Stimulated activated CD8-positive, alpha-beta memory T cell treated with anti-CD3 and anti-CD28 coated beads, Interleukin-12 subunit alpha, Interleukin-12 subunit beta, amount 100 ng/mL, for 24 hours (primary cell): Measurements from ENCODE around the gene TSPAN9.

Experiments used
- DNase-seq: peaks from one replicate; pipeline ENCODE4 v3.0.0-alpha.2; 2020; ENCODE audit errors: extremely low read depth

Gene TSPAN9

GRCh38 chr12:3077572-3078081 lies 448 bp downstream of the TSPAN9 start:
- no peak for DNase-seq

DNA sequence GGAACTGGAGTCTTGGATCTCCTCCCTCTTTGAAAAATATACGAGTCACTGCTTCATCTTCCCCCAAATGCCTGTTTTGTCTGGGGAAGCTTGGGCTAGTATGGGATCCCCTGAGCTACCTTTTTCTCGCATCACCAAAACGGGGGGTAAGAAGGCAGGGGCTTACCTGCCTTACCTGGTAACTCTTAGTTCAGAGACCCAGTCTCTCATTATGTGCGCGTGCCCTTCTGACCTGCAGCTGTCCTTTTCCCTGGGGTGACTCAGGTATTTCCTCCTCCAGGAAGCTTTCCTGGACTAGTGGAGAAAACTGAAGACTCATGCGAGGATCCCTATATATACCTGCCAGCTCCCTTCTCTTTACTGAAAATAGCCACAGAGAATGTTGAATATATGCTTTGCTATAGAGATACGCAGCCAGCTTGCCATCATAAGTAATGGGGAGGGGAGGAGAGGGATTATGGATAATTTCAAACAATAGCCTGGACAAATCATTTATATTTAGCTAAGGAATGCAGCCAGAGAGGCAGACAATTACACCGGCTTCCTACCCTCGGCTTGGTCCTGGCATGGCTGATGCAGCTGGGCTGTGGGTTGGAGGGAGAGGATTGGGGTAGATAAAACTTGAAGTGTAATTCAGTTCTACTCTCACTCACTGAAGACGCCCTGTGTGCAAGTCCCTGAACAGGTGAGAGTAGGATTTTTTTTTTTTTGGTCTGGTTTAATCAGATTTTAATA lies 1.1 kb downstream of the TSPAN9 start:
- no peak for DNase-seq

DNA sequence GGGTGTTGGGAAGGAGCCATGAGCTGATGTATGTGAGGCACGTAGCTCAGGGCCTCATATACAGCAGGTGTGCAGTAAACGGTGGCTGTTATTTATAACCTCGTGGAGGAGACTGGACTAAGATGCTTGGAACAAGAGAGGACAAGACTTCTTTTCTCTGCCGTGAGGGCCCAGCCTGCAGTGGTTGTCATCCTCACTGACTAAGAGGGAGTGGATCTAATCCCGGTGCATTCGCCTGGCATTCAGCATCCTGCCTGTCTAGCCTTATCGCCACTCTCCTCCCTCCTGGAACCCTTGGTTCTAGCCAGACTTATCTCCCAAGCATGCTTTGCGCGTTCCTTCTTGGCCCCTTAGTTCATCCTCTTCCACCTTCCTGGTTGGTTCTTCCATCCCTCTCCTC lies 3.9 kb downstream of the TSPAN9 start:
- DNase-seq: no peak

DNA sequence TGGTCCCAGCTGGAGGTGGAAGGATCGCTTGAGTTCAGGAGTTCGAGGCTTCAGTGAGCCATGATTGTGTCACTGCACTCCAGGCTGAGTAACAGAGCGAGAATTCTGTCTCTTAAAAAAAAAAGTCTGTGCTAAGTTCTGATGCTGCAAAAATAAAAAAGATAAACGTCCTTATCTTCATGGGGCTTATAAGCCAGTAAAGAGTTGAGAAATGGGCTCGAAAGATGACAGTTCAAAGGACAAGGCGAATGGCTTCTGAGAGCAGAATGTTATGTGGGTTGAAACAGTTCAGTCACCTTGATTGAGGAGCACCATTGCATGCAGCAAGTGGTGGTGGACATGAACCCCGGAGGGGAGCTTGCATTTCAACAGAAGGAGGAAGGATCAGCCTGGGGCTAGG lies 4.7 kb downstream of the TSPAN9 start:
- DNase-seq: no peak

GRCh38 chr12:3083241-3083920 lies 6.2 kb downstream of the TSPAN9 start:
- no peak for DNase-seq

- no peak for DNase-seq
These were observed 6.8 kb downstream of the TSPAN9 start for GRCh38 chr12:3083921-3084347.

GRCh38 chr12:3084742-3085141 lies 7.6 kb downstream of the TSPAN9 start:
- no peak for DNase-seq

DNA sequence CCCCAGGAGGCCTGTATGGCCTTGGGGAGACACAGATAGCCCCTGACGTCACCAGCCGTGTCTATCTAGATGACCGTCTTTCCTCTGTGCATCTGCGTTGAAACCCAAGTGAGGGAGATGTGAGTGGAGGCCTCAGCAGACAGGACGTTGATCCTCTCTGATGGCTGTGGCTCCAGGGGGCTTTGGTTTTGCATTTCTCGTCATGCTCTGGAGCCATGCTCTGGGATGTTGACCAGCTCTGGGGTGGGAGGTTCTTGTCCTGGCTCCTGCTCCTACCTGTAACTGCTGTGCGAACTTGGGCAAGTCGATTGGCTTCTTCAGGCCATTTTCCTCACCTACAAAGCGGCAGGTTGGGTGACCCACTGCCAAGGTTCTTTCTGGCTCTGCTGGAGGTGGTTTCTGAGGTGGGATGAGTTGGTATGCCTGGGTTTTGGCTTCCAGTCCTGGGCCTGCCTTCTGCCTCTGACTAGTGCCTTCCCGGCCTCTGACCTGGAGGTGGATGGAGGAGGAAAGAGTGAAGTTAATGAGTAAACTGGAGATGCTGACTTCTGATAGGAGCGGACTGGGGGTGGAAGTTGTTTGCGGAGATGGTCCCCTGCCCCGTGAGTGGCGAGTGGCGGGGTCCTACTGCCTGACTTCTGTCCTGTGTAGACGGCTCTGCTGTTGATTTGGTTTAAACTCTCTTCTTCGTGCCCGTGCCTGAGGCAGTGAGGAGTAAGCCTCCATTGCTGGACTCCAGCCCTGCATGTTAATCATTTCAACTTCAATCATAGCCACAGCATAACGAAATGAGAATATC lies 8.4 kb downstream of the TSPAN9 start:
- no peak for DNase-seq

- no peak for DNase-seq
These were observed 9.0 kb downstream of the TSPAN9 start for GRCh38 chr12:3086211-3086610.

DNA sequence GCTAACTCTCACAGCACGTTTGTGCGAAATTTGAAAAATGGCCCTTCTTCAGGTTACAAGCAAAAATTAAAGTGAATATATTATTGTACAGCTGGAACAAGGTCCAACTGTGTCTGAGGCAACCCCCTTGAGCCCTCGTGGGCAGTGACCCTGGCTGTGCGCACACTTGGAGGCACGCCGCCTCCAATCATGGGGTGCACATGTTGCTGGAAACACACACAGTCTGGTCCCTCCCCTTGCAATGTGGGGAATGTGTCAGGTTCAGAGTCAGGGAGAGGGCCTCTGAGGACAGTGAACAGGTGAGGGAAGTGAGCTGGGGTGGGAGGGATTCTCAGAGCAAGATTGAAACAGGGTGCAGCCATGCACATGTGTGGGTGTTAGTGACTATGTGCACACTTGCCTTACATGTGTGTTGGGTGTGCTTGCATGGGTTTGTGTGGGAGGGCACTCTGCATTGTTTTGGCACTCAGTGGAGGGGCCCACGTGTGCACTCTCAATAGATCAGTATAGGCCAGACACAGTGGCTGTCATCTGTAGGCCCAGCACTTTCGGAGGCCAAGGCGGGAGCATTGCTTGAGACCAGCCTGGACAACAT lies 9.6 kb downstream of the TSPAN9 start:
- DNase-seq: no peak

GRCh38 chr12:3087758-3088650 lies 10.8 kb downstream of the TSPAN9 start:
- DNase-seq: no peak

GRCh38 chr12:3089588-3089987 lies 12.4 kb downstream of the TSPAN9 start:
- no peak for DNase-seq

DNA sequence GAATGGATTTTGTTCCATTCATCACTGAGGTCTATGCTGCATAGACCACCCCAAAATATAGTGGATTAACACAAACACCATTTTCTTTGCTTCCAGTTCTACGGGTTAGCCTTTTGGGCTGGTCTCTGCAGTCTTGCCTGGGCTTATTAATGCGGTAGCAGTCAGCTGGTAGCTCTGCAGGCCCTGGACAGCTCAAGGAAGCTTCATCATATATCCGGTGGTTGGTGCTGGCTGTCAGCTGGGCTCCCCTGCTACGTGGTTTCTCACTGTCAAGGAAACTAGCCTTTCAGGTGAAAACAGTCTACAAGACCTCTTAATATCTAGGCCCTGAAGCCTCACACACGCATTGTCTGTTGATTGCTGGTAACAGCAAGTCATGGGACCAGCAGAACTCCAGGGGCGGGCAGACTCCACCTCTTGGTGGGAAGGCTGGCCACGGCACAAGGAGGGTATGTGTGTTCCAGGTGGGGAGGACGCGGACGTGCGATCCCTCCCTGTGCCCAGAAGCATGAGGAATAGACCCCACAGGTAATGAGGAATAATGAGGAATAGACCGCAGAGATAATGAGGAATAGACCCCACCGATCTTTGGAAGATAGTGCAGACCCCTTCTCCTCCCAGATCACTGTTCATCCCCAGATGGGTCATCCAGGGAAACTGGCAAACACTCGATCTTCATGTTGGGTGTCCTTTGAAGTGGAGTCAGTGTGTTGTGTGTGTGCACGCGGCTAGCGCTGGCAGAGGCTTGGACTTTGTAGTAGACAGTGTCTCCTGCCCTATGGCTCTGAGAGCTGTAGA lies 13.3 kb downstream of the TSPAN9 start:
- DNase-seq: no peak

DNA sequence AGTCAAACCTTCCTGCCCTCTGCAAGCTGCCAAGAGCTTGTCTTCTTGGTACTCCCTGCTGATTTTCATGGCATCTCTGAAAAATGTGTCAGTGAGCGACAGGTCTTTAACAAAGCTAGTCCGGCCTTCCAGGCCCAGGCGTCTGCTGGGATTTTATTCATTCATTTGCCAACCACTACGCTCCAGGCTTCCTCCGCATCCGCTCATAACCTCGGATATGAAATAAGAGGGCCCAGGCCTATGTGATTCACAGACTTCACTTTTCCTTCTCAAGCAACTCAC lies 13.8 kb downstream of the TSPAN9 start:
- DNase-seq: no peak

DNA sequence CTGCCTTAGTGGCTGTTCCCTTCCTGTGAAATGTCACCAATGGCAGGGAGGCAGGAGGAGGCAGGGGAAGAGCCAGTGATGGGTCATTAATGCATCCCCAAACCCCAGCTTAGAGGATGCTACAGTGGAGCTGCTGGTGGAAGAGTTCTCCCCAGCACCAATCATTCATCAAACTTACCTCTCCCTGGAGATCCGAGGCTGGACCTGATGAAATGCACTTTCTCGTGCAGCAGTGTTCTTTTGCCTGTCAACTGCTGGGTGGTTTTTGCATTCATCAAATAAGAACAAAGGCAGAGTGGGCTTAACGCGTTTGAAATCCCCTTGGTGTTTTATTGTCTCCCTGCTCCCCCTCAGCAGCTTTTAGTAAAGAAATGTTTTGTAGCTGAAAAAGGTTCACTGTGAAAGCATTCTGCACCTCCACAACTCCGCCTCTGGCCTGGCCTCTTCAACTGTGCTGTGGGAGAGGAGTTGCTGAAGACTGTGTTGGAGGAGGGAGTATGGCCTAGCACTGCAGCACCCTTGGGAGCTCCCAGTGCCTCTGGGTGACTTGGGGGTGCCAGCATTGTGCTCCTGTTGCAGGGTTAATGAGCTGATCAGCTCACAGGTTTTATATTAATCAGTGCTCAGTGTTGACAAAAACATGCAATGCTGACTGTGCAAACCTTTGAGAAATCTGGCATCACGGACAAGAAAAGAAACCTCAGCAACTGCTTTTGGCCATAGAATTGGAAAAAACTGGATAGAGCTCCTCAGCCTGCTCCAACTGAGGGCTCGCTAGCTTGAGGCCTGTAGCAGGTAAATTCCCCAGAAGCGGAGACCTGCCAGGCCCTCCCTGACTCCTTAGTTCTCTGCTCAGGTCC lies 14.4 kb downstream of the TSPAN9 start:
- DNase-seq: no peak

- no peak for DNase-seq
These were observed 15.6 kb downstream of the TSPAN9 start for GRCh38 chr12:3092764-3093163.

DNA sequence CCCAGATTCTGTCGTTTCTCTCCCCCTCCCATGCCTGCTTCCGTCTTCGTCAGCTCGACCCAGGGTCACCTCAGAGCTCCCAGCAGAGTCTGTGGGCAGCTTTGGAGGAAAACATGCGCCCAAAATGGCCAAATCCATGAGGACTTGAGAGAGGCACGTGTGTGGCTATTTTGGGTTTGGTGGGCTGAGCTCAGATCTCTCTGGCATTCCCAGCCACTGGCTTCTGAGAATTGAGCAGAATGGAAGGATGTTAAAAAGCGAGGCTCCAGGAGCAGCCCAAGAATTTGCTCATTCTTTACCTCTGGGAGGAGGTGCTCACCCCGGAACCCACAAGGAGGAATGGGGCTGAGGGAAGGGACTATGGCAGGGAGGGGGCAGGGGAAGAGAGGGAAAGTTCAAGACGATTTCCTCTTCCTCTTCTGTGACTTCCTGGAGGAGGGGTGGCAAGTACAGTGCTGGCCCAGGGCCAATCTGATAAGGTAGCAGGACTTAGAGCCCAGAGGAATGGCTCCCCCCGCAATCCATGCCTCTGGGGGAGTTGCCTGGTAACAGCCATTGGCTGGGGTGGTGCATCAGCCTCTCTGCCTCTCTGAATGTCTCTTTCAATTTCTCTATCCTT lies 20.1 kb downstream of the TSPAN9 start:
- DNase-seq: no peak

DNA sequence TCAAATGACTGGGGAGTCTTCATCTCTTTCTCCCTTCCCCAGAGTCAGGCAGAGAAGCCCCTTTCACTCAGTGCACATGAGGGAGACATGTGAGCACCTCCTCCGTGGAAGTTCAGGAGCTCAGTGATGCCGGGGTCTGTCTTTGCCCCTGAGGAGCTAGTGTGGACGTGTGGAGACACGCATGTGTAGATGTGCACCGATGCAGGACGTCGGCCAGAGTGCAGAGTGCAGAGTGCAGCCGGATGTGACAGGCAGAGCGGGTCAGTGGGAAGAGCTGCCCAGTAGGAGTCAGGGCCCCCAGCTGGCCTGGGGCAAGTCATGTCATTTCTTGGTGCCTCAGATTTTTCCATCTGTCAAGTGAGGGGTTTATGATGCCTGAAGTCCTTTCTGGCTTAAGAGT lies 20.7 kb downstream of the TSPAN9 start:
- no peak for DNase-seq

DNA sequence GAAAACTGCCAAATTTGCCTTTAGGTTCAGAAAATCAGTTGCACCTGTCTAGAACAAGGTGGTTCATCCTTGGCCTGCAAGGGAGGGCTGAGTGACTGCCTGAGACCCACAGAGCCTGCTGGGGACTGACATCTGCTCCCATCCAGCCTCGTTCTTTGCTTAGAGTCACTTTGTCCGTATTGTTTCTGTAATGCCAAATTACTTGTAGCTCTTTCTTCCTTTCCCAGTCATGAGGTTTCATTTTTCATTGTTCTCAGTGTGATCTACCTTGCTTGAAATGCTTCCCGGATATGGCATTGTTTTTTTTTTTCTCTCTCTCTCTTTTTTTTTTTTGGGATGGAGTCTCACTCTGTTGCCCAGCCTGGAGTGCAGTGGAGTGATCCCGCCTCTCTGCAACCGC lies 21.3 kb downstream of the TSPAN9 start:
- DNase-seq: no peak
